HCT116 (cell line): ENCODE results near the gene PRKAG1.

Experiments used
- CTCF ChIP-seq, 3 experiments: fragments of 200-600 bp in 1 of 3; sonication (generic) in 1 of 3; IDR thresholded peaks in 2 of 3; conservative IDR thresholded peaks in 1 of 3; 2 replicates each; pipeline ENCODE4 v1.5.1; 2012 to 2017; ENCODE audit warnings: low read depth in 2 of 3, low read length in 2 of 3, antibody characterized with exemption in 1 of 3, borderline replicate concordance in 1 of 3, control low read depth in 1 of 3, mild to moderate bottlenecking in 1 of 3, mixed read lengths in 1 of 3, mixed run types in 1 of 3, moderate library complexity in 1 of 3; ENCODE audit not compliant: insufficient read depth in 1 of 3
- EZH2 ChIP-seq: fragments of 200-600 bp; sonication (generic); IDR thresholded peaks from 2 replicates; pipeline ENCODE4 v1.6.1; 2017; ENCODE audit warnings: antibody characterized with exemption, mixed run types
- POLR2A ChIP-seq: IDR thresholded peaks from 2 replicates; pipeline ENCODE4 v1.7.0; 2011; ENCODE audit warnings: borderline replicate concordance; ENCODE audit not compliant: insufficient read depth, insufficient read length; ENCODE audit errors: extremely low read depth
- POLR2AphosphoS5 ChIP-seq: IDR thresholded peaks from 2 replicates; pipeline ENCODE4 v1.6.1; 2011; ENCODE audit warnings: mild to moderate bottlenecking, low read depth, low read length, moderate library complexity
- REST ChIP-seq: IDR thresholded peaks from 2 replicates; pipeline ENCODE4 v1.6.1; 2012; ENCODE audit warnings: low read depth
- ZBTB33 ChIP-seq: IDR thresholded peaks from 2 replicates; pipeline ENCODE4 v1.6.1; 2011; ENCODE audit warnings: mild to moderate bottlenecking, low read length, moderate library complexity; ENCODE audit not compliant: insufficient replicate concordance; ENCODE audit errors: extremely low read depth
- ZFX ChIP-seq: fragments of 450-650 bp; IDR thresholded peaks from 2 replicates; pipeline ENCODE4 v1.6.1; 2017

GRCh38 chr12:49026101-49026500 lies 7.5 kb upstream of the PRKAG1 start:
- TF ChIP-seq CTCF (IDR thresholded peaks at IDR 0.05 in 2 of 3, conservative IDR thresholded peaks at IDR 0.05 in 1 of 3; ENCODE audit: borderline replicate concordance in 1 of 3, insufficient read depth in 1 of 3, low read depth in 2 of 3, low read length in 2 of 3) (no peak), POLR2AphosphoS5 (no peak), ZBTB33 (no peak), ZFX (no peak), REST (no peak), EZH2 (no peak), POLR2A (no peak)
